Keratinocyte (primary cell): ENCODE measurements around the gene LPIN3. TPM values are rescaled to one million over a fixed set of nuclear protein-coding genes. Genes with fewer than 3 reads are reported as not detected.

Source experiments
- DNase-seq: peaks from one replicate; pipeline ENCODE4 v3.0.0-alpha.2; 2011; ENCODE audit warnings: low read depth, missing footprints, low spot score
- FAIRE-seq: peaks from 2 replicates; lab custom pipeline; 2011; peaks lifted over from hg19 to GRCh38; lab: Jason Lieb, UNC
- H2AFZ ChIP-seq: 2 replicates; pipeline ENCODE4 v1.6.0; 2012; ENCODE audit warnings: low read length, control low read depth, inconsistent platforms; ENCODE audit not compliant: control insufficient read depth
- H3K27ac ChIP-seq: 2 replicates; pipeline ENCODE4 v1.5.1; 2011; ENCODE audit warnings: low read length; ENCODE audit not compliant: control insufficient read depth, insufficient read depth
- H3K27me3 ChIP-seq: 3 replicates; pipeline ENCODE4 v1.6.0; 2011; ENCODE audit warnings: low read length; ENCODE audit not compliant: control insufficient read depth, insufficient read depth; ENCODE audit errors: extremely low read depth
- H3K36me3 ChIP-seq, 2 experiments: 2 replicates in 1 of 2; 3 replicates in 1 of 2; pipeline ENCODE4 v1.5.1; 2011; ENCODE audit warnings: low read length in 2 of 2, mild to moderate bottlenecking in 1 of 2; ENCODE audit not compliant: control insufficient read depth in 2 of 2, insufficient read depth in 2 of 2; ENCODE audit errors: extremely low read depth in 1 of 2
- H3K4me1 ChIP-seq: 3 replicates; pipeline ENCODE4 v1.5.1; 2011; ENCODE audit warnings: low read length; ENCODE audit not compliant: control insufficient read depth, insufficient read depth; ENCODE audit errors: extremely low read depth
- H3K4me2 ChIP-seq: 3 replicates; pipeline ENCODE4 v1.6.0; 2011; ENCODE audit warnings: low read depth, low read length; ENCODE audit not compliant: control insufficient read depth, insufficient read depth; ENCODE audit errors: extremely low read depth
- H3K4me3 ChIP-seq, 3 experiments: fragments of 200-600 bp in 1 of 3; sonication (generic) in 1 of 3; 2 replicates in 2 of 3; 3 replicates in 1 of 3; pipeline ENCODE4 v1.5.1; 2011 to 2016; ENCODE audit warnings: low read length in 3 of 3, mild to moderate bottlenecking in 3 of 3, control low read depth in 2 of 3, inconsistent platforms in 1 of 3, low read depth in 1 of 3, mixed read lengths in 1 of 3, mixed run types in 1 of 3, moderate library complexity in 1 of 3; ENCODE audit not compliant: control insufficient read depth in 2 of 3, insufficient read depth in 2 of 3; ENCODE audit errors: extremely low read depth in 1 of 3
- H3K79me2 ChIP-seq: 2 replicates; pipeline ENCODE4 v1.6.0; 2012; ENCODE audit warnings: low read length; ENCODE audit not compliant: control insufficient read depth, insufficient read depth
- H3K9ac ChIP-seq: 3 replicates; pipeline ENCODE4 v1.6.0; 2011; ENCODE audit warnings: low read length; ENCODE audit not compliant: control insufficient read depth, insufficient read depth; ENCODE audit errors: extremely low read depth
- H3K9me1 ChIP-seq: 3 replicates; pipeline ENCODE4 v1.6.0; 2011; ENCODE audit warnings: low read length; ENCODE audit not compliant: control insufficient read depth, insufficient read depth; ENCODE audit errors: extremely low read depth
- H3K9me3 ChIP-seq: 2 replicates; pipeline ENCODE4 v1.5.1; 2012; ENCODE audit warnings: low read depth, low read length; ENCODE audit not compliant: control insufficient read depth
- H4K20me1 ChIP-seq: 3 replicates; pipeline ENCODE4 v1.6.0; 2011; ENCODE audit warnings: low read length; ENCODE audit not compliant: control insufficient read depth, insufficient read depth; ENCODE audit errors: extremely low read depth
- CTCF ChIP-seq, 3 experiments: IDR thresholded peaks in 1 of 3; conservative IDR thresholded peaks in 1 of 3; optimal IDR thresholded peaks in 1 of 3; 2 replicates in 2 of 3; 3 replicates in 1 of 3; pipeline versions ENCODE3 to v1.5.1; 2011; ENCODE audit warnings: low read length in 3 of 3, mild to moderate bottlenecking in 3 of 3, moderate library complexity in 2 of 3, control low read depth in 1 of 3, inconsistent platforms in 1 of 3; ENCODE audit not compliant: insufficient read depth in 2 of 3; ENCODE audit errors: extremely low read depth in 1 of 3
- EZH2 ChIP-seq: IDR thresholded peaks from one replicate; pipeline ENCODE4 v1.6.1; 2012; ENCODE audit warnings: inconsistent platforms, mild to moderate bottlenecking, low read length, moderate library complexity
- dilution Hi-C: fragments of 300-500 bp; cut with MboI; formaldehyde crosslinking; loops from one replicate; pipeline ENCODE4 v1.7.0; 2020; ENCODE audit warnings: low sequenced_read_pairs; ENCODE audit not compliant: extremely low pct_ligation_motif_present
- polyA plus RNA-seq, 5 experiments: library from polyadenylated mRNA; depleted of rRNA in 3 of 5; stranded (reverse) in 3 of 5; stranded (forward) in 1 of 5; unstranded in 1 of 5; fragments of >200 nt; gene quantifications; 1 replicate in 1 of 5; 2 replicates in 3 of 5; 3 replicates in 1 of 5; pipeline versions ENCODE4 v1.2.1 to v1.2.3, GENCODE V29; 2011 to 2012; ENCODE audit warnings: missing spikeins in 2 of 5, low read depth in 1 of 5, low replicate concordance in 1 of 5

LPIN3 gene
- polyA plus RNA-seq, 1 donor (not counting 4 experiments of a cell fraction or from before 2014, with no cell fraction given), result 15.6 TPM

GRCh38 chr20:41369673-41370072 is 29.1 kb downstream of the LPIN3 start:
- H3K79me2 ChIP-seq, result no peaks in the 10 kb centered on the region
- H3K9ac ChIP-seq, result no peak overlapping the region
- H3K27ac ChIP-seq, result no peak overlapping the region
- H2AFZ ChIP-seq, result no peak overlapping the region
- H3K4me1 ChIP-seq, result no peaks in the 10 kb centered on the region
- H3K4me2 ChIP-seq, result no peak overlapping the region
- peaks cover 53% of the 10 kb centered on the region for H3K27me3 ChIP-seq
- H3K4me3 ChIP-seq, result no peak overlapping the region
- H3K9me3 ChIP-seq, result no peaks in the 10 kb centered on the region
- no peaks in the 10 kb centered on the region for H4K20me1 ChIP-seq
- dilution Hi-C loops, result no loop called here
- FAIRE-seq (no peak), DNase-seq (no peak)
- no peaks in the 10 kb centered on the region for H3K36me3 ChIP-seq
- H3K9me1 ChIP-seq, result no peaks in the 10 kb centered on the region
- TF ChIP-seq CTCF (optimal IDR thresholded peaks at IDR 0.05 in 1 of 3, IDR thresholded peaks at IDR 0.05 in 1 of 3, conservative IDR thresholded peaks at IDR 0.05 in 1 of 3; ENCODE audit: extremely low read depth in 1 of 3, insufficient read depth in 2 of 3, low read length in 3 of 3), result no peak
- no peak for TF ChIP-seq EZH2

GRCh38 chr20:41370176-41370575 is 29.6 kb downstream of the LPIN3 start:
- DNase-seq, result no peak
- Histone ChIP-seq H3K4me3 (no peak overlapping the region), H3K9ac (no peak overlapping the region), H3K27ac (no peak overlapping the region), H3K79me2 (no peaks in the 10 kb centered on the region), H3K27me3 (peaks cover 48% of the 10 kb centered on the region), H3K9me1 (no peaks in the 10 kb centered on the region), H3K4me1 (no peaks in the 10 kb centered on the region), H3K9me3 (no peaks in the 10 kb centered on the region), H3K36me3 (no peaks in the 10 kb centered on the region), H4K20me1 (no peaks in the 10 kb centered on the region), H3K4me2 (no peak overlapping the region), H2AFZ (no peak overlapping the region)
- dilution Hi-C loops, result no loop called here
- TF ChIP-seq EZH2, result no peak
- FAIRE-seq, result no peak

GRCh38 chr20:41371371-41371770 is 30.8 kb downstream of the LPIN3 start:
- no peak for TF ChIP-seq EZH2
- no peak for TF ChIP-seq CTCF (optimal IDR thresholded peaks at IDR 0.05 in 1 of 3, IDR thresholded peaks at IDR 0.05 in 1 of 3, conservative IDR thresholded peaks at IDR 0.05 in 1 of 3; ENCODE audit: extremely low read depth in 1 of 3, insufficient read depth in 2 of 3, low read length in 3 of 3)
- Histone ChIP-seq H3K9me1 (no peaks in the 10 kb centered on the region), H3K27ac (no peak overlapping the region), H4K20me1 (no peaks in the 10 kb centered on the region), H3K9ac (no peak overlapping the region), H3K27me3 (peaks cover 36% of the 10 kb centered on the region), H3K36me3 (no peaks in the 10 kb centered on the region), H3K79me2 (no peaks in the 10 kb centered on the region), H3K9me3 (no peaks in the 10 kb centered on the region), H3K4me1 (no peaks in the 10 kb centered on the region), H3K4me3 (no peak overlapping the region), H3K4me2 (no peak overlapping the region), H2AFZ (no peak overlapping the region)
- no peak for FAIRE-seq
- no peak for DNase-seq
- dilution Hi-C loops, result no loop called here
